ENCODE measurements around the gene B4GALT6. TPM values are rescaled to one million over a fixed set of nuclear protein-coding genes. Genes with fewer than 3 reads are reported as not detected.

The B4GALT6 gene
- total RNA-seq, 3 donors from 2014 or later (not counting 1 experiment from before 2014, with no cell fraction given) = 18.6 to 33.0 (median 20.6) TPM

- no peaks in the 10 kb centered on the region for H3K9me3 Mint-ChIP-seq
- Histone ChIP-seq H3K9me3 (ENCODE audit: control insufficient read depth, insufficient read depth, low read length) (no peaks in the 10 kb centered on the region), H3K4me3 (ENCODE audit: low read length) (no peak overlapping the region), H3K4me1 (ENCODE audit: control insufficient read depth, insufficient read depth, low read length) (peaks cover 7% of the 10 kb centered on the region), H3K36me3 (ENCODE audit: control insufficient read depth, insufficient read depth, low read length) (no peaks in the 10 kb centered on the region), H3K27ac (ENCODE audit: low read length) (no peak overlapping the region), H3K27me3 (ENCODE audit: control insufficient read depth, insufficient read depth, low read length) (no peaks in the 10 kb centered on the region)
- no peaks in the 10 kb centered on the region for H3K36me3 Mint-ChIP-seq
- H3K27me3 Mint-ChIP-seq (ENCODE audit: low read depth in 2 of 2) = no peaks in the 10 kb centered on the region
- DNase-seq (no peak), ATAC-seq (no peak)
- peaks cover 3 to 7% of the 10 kb centered on the region in 2 donors for H3K4me1 Mint-ChIP-seq
- TF ChIP-seq, protein P1, sequence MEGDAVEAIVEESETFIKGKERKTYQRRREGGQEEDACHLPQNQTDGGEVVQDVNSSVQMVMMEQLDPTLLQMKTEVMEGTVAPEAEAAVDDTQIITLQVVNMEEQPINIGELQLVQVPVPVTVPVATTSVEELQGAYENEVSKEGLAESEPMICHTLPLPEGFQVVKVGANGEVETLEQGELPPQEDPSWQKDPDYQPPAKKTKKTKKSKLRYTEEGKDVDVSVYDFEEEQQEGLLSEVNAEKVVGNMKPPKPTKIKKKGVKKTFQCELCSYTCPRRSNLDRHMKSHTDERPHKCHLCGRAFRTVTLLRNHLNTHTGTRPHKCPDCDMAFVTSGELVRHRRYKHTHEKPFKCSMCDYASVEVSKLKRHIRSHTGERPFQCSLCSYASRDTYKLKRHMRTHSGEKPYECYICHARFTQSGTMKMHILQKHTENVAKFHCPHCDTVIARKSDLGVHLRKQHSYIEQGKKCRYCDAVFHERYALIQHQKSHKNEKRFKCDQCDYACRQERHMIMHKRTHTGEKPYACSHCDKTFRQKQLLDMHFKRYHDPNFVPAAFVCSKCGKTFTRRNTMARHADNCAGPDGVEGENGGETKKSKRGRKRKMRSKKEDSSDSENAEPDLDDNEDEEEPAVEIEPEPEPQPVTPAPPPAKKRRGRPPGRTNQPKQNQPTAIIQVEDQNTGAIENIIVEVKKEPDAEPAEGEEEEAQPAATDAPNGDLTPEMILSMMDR (IDR thresholded peaks at IDR 0.05) = no peak
- no peak overlapping the region for H3K27ac Mint-ChIP-seq
- H3K4me3 Mint-ChIP-seq = no peak overlapping the region
- intact Hi-C loops (cut with micrococcal nuclease) = no loop called here
Measured at GRCh38 chr18:31672628-31673135, 11.7 kb downstream of the B4GALT6 start.

DNA sequence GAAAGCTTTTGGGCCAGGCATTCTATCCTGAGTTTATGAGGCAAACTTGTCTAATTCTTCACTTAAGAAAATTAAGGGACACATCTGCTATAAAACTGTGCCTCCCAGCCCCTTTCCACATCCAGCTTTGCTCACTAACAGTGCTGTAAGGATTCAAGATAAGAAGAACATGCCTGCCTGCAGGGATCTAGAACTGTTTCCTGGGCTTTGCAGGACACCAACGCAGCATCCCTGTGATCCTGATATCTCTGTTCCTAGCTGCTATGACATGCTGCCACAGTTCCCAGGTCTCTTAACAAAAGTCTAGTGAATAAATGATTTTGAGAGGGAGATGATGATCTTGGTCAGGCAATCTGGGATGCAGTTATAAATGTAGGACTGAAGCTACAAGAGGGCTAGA, 12.4 kb downstream of the B4GALT6 start:
- Mint-ChIP-seq H3K4me1 (peaks cover 0 to 7% of the 10 kb centered on the region in 2 donors), H3K27me3 (ENCODE audit: low read depth in 2 of 2) (no peaks in the 10 kb centered on the region), H3K36me3 (no peaks in the 10 kb centered on the region), H3K4me3 (no peak overlapping the region), H3K9me3 (no peaks in the 10 kb centered on the region), H3K27ac (no peak overlapping the region)
- peaks cover 5% of the 10 kb centered on the region for H3K4me1 ChIP-seq (ENCODE audit: control insufficient read depth, insufficient read depth, low read length)
- no peak overlapping the region for H3K27ac ChIP-seq (ENCODE audit: low read length)
- TF ChIP-seq, protein P1 (IDR thresholded peaks at IDR 0.05) = no peak
- H3K36me3 ChIP-seq (ENCODE audit: control insufficient read depth, insufficient read depth, low read length) = no peaks in the 10 kb centered on the region
- DNase-seq (no peak), ATAC-seq (no peak)
- no peaks in the 10 kb centered on the region for H3K9me3 ChIP-seq (ENCODE audit: control insufficient read depth, insufficient read depth, low read length)
- intact Hi-C loops (cut with micrococcal nuclease) = no loop called here
- H3K27me3 ChIP-seq (ENCODE audit: control insufficient read depth, insufficient read depth, low read length) = no peaks in the 10 kb centered on the region
- H3K4me3 ChIP-seq (ENCODE audit: low read length) = no peak overlapping the region
- 94% methylated on average over 1 of the region's 1 CpG for WGBS (ENCODE audit: insufficient coverage)

- no peaks in the 10 kb centered on the region for H3K9me3 ChIP-seq (ENCODE audit: control insufficient read depth, insufficient read depth, low read length)
- no peak for DNase-seq
- no peak overlapping the region for H3K4me3 ChIP-seq (ENCODE audit: low read length)
- H3K27me3 Mint-ChIP-seq (ENCODE audit: low read depth in 2 of 2) = no peaks in the 10 kb centered on the region
- intact Hi-C loops (cut with micrococcal nuclease) = no loop called here
- no peaks in the 10 kb centered on the region for H3K27me3 ChIP-seq (ENCODE audit: control insufficient read depth, insufficient read depth, low read length)
- H3K27ac ChIP-seq (ENCODE audit: low read length) = no peak overlapping the region
- no peak overlapping the region for H3K27ac Mint-ChIP-seq
- peaks cover 5% of the 10 kb centered on the region for H3K4me1 ChIP-seq (ENCODE audit: control insufficient read depth, insufficient read depth, low read length)
- TF ChIP-seq, protein P1 (IDR thresholded peaks at IDR 0.05) = no peak
- no peaks in the 10 kb centered on the region for H3K9me3 Mint-ChIP-seq
- no peak overlapping the region for H3K4me3 Mint-ChIP-seq
- H3K36me3 ChIP-seq (ENCODE audit: control insufficient read depth, insufficient read depth, low read length) = no peaks in the 10 kb centered on the region
- no peaks in the 10 kb centered on the region for H3K36me3 Mint-ChIP-seq
- H3K4me1 Mint-ChIP-seq = no peaks in the 10 kb centered on the region
- WGBS (ENCODE audit: insufficient coverage) = 100% methylated on average over 1 of the region's 2 CpGs
- ATAC-seq = no peak
Measured at GRCh38 chr18:31669541-31669940, 14.8 kb downstream of the B4GALT6 start.

GRCh38 chr18:31667185-31667584, 17.2 kb downstream of the B4GALT6 start:
- Mint-ChIP-seq H3K4me1 (no peaks in the 10 kb centered on the region), H3K9me3 (no peaks in the 10 kb centered on the region), H3K27me3 (ENCODE audit: low read depth in 2 of 2) (no peaks in the 10 kb centered on the region), H3K27ac (no peak overlapping the region), H3K36me3 (no peaks in the 10 kb centered on the region), H3K4me3 (no peak overlapping the region)
- DNase-seq (no peak), ATAC-seq (no peak)
- H3K27ac ChIP-seq (ENCODE audit: low read length) = no peak overlapping the region
- H3K36me3 ChIP-seq (ENCODE audit: control insufficient read depth, insufficient read depth, low read length) = no peaks in the 10 kb centered on the region
- no peaks in the 10 kb centered on the region for H3K9me3 ChIP-seq (ENCODE audit: control insufficient read depth, insufficient read depth, low read length)
- H3K4me1 ChIP-seq (ENCODE audit: control insufficient read depth, insufficient read depth, low read length) = no peaks in the 10 kb centered on the region
- 86% methylated on average over 1 of the region's 1 CpG for WGBS (ENCODE audit: insufficient coverage)
- intact Hi-C loops (cut with micrococcal nuclease) = no loop called here
- TF ChIP-seq, protein P1 (IDR thresholded peaks at IDR 0.05) = no peak
- no peaks in the 10 kb centered on the region for H3K27me3 ChIP-seq (ENCODE audit: control insufficient read depth, insufficient read depth, low read length)
- H3K4me3 ChIP-seq (ENCODE audit: low read length) = no peak overlapping the region
